ENCODE data around the gene PITX1.

DNA sequence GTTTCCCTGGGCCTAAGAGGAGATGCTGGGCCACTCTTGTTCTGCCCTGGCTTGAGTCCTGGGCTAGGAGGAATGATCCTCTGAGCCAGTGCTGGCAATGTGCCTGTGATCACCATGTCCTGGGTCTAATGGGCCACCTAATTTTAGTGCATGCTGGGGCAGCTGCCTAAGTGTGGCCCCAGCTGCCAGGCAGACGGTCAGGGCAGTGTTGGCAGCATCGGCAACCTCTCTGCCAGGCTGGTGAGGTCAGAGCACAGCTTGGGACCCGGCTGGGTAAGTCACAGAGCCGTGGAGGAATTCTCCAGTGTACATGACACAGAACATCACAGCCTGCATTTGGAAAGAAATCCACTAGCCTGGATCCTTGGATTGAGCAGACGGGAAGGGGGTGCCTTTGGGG, 21.4 kb upstream of the PITX1 start:
- TF ChIP-seq YY1 (IDR thresholded peaks at IDR 0.05; ENCODE audit: insufficient read depth, insufficient read length), result no peak
- no peak for TF ChIP-seq SUZ12 (IDR thresholded peaks at IDR 0.05; ENCODE audit: extremely low read depth, insufficient read depth, insufficient read length)
